ENCODE results near the gene CTSE.
A peak's percentile ranks its signal among the peaks of the same experiment; 100 is the strongest.
"Not testable (repeated sequence)": the region's sequence is repeated elsewhere in the genome, so short reads cannot be mapped to it uniquely, and the experiment has no call there.

The CTSE gene

GRCh38 chr1:206013026-206013795 is 10.5 kb downstream of the CTSE start:
- no peak for ATAC-seq

DNA sequence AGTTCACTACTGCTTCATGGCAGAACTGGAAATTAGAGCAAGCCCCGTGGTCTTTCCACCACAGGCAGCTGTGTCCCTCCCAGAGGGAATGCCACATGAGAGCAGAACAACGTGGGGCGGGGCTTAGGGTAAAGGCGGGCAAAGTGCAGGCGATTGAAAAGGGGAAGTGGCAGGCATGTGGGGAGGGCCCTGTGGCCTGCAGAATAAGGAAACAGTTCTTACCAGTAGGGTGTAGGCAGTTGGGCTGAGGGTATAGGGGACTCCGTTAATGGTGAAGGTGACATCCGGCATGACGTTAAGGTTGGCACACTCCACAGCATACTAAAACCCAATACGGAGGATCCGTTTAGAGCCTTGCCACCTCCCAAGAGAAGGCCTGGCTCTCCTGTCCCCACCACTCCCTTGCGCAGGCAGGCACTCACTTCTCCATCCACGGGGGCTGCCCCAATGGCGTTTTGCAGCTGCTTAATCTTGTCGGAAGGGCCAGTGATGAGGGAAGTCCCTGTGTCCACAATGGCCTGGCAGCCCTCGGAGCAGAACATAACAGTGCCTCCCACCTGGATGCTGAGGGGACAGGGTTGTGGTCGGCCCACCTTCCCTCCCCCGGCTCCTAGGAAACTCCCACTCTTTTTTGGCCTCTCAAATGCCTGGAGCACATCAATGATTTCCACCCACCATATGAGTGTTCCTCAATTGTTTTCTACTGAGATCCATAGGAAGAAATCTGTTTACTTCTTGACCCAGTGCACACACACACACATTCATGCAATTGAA is 11.4 kb downstream of the CTSE start:
- peak; percentile 75 to 78 for ATAC-seq

- no peak for ATAC-seq
Observed at GRCh38 chr1:206011057-206011456, 12.6 kb downstream of the CTSE start.

DNA sequence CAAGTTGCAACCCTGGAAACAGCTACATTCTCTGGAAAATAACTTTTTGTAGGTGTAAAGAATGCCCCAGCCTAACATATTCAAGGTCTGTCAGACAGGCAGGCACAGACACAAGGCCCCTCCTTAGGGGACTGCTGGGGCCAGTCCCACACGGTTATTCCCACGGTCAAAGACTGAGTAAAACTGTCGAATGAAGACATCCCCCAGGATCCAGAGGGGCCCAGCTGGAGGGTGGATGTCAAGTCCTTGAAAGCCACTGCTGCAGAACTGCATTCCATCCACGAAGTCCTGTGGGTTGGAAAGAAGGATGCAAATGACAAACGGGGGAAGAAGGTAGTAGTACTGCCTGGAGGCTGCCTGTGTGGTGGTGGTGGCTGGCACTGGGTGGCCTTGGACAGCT is 13.6 kb downstream of the CTSE start:
- ATAC-seq: no peak

DNA sequence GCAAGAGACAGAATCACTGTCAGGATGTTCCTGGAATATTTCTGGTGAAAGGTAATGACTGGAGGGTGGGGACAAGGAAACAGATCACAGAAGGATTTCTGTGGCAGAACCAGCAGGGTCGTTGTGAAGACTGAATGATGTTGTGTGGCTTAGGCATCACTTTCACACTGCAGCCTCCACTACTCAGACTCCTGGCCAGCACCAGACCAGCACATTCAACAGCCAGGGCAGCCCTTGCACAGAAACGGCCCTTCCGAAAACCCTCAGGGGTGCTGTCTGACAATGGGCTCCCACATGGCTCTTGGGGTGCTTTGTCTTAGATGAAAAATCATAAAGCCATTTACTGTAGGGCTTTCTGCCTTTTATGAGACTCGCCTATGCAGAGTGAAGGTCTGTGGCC is 16.7 kb downstream of the CTSE start:
- ATAC-seq: no peak

DNA sequence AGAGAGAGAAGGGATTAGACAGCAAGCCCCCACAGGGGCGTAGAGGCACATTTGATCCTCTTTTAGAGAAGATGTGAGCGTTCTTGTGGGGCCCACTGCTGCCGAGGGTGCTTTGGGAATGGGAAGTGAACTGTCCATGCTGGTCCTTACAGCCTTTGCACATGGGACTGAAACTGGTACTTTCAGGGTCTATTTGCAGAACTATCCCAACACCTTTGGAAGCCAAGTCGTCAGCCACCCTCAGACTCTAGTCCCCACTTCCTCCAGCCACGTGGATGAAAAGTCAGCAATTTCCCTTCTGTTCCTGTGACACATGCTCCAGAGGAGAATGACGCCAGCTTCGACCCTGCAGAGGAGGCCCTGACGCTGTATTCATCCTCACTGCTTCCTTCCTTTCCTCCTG is 17.9 kb downstream of the CTSE start:
- no peak for ATAC-seq

DNA sequence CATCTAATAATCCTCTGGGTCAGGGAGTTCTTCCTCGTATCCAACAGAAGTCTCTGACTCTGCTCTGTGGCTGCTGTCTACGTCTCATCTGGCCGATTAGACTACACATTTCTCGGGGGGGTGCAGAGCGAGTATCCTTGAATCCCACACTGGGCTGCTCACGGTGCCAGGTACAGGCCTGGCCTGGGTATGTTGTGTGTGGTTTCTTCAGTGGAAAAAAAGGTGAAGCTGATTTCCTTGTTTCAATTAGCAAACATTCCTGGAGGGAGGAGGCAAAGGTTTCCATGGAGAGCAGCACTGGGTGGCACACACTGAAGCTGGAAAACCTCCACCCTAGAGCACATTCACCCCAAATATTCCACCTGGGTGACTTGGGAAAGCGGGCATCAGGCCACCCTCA is 18.5 kb downstream of the CTSE start:
- no peak for ATAC-seq

GRCh38 chr1:206004826-206005225 is 18.9 kb downstream of the CTSE start:
- no peak for ATAC-seq

- ATAC-seq: no peak
Observed at GRCh38 chr1:206003854-206004800, 19.6 kb downstream of the CTSE start.

GRCh38 chr1:206002871-206003801 is 20.6 kb downstream of the CTSE start, which contains the start of gene RAB7B:
Gene RAB7B (minus strand): TSS chr1:206003395. CDS start chr1:205994135, 9,260 bp downstream.
- no peak for ATAC-seq

DNA sequence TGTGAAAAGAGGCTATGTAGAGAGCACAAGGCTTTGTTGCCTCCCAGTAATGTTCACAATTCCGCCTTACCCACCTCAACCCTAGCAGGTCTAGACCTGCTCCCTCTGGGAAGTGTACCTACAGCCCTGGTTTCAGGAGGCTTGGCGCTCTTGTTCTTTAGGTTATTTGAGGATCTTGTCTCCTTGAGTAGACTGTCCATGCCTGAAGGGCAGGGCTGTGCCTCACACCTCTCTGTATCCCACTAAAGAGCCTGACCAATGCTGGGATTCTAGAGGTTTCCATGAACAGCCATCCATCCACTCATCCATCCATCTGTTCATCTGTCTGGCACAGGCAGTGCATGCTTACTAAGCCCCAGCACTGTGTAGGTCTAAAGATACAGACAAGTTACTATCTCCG is 21.5 kb downstream of the CTSE start:
- no peak for ATAC-seq

DNA sequence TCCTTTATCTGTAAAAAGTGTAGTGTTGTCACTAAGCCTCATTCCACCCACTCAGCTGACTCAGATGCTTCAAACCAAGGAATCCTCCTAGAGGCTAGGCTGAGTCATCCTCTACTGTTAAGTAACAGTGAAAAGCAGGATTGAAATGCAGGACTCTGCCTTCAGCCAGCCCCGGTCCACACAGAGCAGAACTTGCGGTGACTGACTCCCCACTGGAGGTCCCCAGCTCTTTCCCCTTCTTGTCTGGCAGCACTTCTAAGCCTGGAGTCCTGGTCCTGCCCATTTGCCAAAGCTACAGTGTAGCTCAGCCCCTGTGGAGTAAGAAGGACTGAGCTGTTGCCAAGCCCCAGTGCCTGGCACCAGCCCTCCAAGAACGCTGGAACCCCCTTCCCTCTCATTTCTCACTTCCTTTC is 22.2 kb downstream of the CTSE start:
- ATAC-seq: peak; percentile 53 to 71

DNA sequence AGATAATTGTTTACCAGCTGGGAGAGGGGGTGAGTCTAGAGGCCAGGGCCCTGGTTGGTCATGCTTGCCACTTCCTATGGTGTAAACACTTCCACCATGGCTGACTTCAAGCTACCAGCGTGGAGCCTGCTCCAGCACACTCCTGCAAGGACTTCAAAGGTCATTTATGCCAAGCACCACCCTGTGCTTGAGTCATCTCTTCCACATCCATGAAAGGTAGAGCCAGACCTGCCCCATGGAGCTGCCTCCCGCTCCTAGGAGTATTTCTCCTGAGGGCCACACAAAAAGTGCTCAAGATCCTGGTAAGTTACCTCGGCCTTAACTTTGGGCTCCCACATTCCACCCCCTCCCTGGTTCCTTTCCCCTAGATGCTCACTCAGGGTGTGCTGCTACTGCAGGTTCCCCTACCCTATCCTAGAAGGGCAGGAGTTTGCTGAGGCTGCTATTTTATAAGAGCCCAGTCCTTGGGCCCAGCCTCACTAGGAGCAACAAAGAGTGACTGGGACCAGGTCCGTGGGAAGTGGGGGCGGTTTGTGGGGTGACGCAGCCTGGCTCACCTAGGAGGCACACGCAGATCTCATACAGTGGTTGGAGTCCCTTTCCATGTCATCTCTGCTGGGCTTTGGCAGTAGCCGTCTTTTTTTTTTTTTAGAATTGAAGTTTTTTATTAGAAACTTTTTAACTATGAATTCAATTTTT is 22.9 kb downstream of the CTSE start:
- ATAC-seq: peak; percentile 35 to 46

DNA sequence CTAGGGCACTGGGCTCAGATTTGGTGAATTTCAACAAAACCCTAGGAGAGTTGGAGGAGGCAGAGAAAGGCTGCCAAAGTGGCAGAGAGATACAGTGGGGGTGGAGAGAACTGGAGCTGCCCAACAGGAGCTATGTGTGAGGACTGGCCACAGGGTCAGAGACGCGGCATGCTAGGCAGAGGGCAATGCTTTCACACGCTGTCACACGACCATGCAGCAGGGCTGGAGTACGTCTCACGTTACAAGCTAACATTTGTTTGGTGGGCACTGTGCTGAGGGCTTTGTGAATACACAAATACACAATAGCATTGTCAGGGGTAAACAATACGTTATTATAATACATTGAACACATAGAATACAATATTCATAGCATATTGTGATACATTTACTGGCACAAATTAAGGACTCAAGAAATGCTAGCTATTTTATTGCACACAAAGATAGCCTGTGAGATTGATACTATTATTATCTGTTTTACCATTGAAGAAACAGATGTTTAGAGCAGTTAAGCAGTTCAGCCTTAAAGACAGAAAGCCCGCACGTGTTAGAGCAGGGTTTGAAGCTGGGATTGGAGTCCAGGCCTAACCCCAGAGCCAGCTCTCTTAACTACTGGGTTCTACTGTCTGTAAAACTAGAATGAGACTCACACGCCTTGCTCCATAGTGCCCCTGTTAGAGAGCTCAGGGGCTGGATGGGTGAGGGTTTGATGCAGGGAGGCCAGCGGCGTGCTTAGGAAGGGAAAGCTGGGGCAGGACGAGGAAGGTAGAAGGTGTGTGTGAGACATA is 25.0 kb downstream of the CTSE start:
- no peak for ATAC-seq

- not testable (repeated sequence) for ATAC-seq
Observed at GRCh38 chr1:205996641-205997040, 27.1 kb downstream of the CTSE start.

DNA sequence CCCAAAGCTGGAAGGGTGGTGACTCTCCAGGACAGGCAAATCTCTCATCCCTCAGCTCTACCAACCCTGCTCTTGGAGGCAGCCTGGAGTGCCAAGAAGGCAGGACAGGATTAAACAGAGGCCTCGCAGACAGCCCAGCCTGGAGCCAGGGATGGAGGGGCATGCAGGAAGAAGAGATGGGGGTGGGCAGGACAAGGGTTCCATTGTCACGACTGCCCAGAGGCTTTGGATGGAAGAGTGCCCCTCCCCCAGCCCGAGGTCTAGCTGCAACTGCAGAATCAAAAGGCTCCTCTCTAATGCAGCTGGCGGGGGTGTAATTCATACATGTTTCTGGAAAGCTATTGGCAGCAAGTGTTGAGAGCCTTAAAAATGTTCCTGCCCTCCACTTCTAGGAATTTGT is 29.3 kb downstream of the CTSE start:
- no peak for ATAC-seq

GRCh38 chr1:205993068-205993467 is 30.6 kb downstream of the CTSE start:
- ATAC-seq: no peak

DNA sequence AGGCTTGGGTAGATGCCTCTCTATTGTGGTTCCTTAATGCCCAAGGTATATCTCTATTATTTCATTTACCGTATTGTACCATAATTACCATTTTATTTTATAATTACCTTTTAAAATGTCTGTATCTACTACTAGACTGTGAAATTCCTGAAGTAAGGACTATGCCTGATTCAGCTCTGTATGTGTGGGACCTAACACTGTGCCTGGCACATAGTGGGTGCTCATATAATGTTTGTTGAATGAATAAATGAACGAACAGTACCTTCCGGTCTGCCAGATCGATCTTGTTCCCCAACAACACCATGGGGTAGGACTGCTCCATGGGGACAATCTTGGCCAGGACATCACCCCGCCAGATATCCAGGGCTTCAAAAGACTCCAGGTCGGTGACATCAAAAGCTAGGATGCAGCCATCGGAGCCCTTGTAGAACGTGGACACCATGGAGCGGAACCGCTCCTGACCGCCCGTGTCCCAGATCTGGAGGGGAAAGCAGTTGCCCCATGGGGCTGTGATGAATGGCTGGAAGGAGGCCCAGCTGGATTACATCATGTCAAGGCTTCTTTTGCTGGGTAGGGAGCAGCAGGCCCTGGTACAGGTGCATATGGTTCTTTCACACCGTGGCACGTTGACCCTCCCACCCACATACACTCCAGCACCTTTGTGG is 31.3 kb downstream of the CTSE start:
- ATAC-seq: no peak

DNA sequence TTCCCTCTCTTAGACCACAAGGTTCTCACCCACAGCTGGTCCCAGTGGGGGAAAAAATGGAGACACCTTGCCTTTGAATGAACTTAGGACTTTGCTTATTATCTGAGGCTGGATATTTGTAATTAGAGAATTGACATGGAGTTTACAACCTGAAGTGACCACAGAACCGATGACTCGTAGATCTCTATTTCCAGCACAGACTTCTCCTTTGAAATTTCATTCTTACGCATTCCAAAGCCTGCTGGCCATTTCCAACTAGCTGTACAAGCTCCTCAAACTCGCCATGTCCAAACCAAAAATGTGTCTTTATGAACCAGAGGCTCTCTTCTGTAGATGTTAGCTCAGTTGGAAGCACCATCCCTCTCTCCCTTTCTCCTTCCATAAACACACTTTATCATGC is 32.5 kb downstream of the CTSE start:
- ATAC-seq: no peak

- no peak for ATAC-seq
Observed at GRCh38 chr1:205990226-205990625, 33.5 kb downstream of the CTSE start.
